ENCODE measurements around the gene LRWD1. TPM values are rescaled to one million over a fixed set of nuclear protein-coding genes. Genes with fewer than 3 reads are reported as not detected.

Gene LRWD1
- total RNA-seq, 2 donors from 2014 or later = 30.9 to 43.5 TPM

DNA sequence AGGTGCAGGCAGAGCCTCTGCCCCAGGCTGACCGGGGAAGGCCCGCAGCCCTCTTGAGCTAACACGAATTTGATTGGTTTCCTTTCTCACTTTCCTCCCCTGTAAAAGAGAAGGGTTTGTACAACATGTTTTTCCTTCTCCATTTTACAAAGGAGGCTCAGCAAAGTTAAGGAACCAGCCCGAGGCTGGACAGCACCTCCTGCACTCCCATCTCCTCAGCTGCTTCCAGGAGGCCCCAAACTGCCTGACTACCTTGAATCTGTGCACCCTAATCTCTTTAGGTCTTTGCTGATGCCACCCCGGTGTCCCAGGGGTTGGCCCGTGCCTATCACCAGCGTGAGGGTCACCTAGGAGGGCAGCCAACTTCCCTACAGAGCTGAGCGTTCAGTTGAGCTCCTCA, 4.3 kb upstream of the LRWD1 start:
- TF ChIP-seq, protein P1, sequence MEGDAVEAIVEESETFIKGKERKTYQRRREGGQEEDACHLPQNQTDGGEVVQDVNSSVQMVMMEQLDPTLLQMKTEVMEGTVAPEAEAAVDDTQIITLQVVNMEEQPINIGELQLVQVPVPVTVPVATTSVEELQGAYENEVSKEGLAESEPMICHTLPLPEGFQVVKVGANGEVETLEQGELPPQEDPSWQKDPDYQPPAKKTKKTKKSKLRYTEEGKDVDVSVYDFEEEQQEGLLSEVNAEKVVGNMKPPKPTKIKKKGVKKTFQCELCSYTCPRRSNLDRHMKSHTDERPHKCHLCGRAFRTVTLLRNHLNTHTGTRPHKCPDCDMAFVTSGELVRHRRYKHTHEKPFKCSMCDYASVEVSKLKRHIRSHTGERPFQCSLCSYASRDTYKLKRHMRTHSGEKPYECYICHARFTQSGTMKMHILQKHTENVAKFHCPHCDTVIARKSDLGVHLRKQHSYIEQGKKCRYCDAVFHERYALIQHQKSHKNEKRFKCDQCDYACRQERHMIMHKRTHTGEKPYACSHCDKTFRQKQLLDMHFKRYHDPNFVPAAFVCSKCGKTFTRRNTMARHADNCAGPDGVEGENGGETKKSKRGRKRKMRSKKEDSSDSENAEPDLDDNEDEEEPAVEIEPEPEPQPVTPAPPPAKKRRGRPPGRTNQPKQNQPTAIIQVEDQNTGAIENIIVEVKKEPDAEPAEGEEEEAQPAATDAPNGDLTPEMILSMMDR (conservative IDR thresholded peaks at IDR 0.05) = no peak
- H3K4me1 ChIP-seq (ENCODE audit: control insufficient read depth, insufficient read depth, low read length) = no peaks in the 10 kb centered on the region
- H3K27me3 ChIP-seq (ENCODE audit: control insufficient read depth, insufficient read depth, low read length, poor library complexity, severe bottlenecking) = no peaks in the 10 kb centered on the region
- no peak overlapping the region for H3K4me3 ChIP-seq (ENCODE audit: low read length)
- H3K9me3 ChIP-seq (ENCODE audit: control insufficient read depth, low read length) = no peaks in the 10 kb centered on the region
- WGBS, 2 experiments (ENCODE audit: insufficient coverage in 1 of 2, insufficient read length in 1 of 2) = 91 to 92% methylated on average over 7 to 8 of the region's 8 CpGs
- no peak overlapping the region for H3K9ac ChIP-seq (ENCODE audit: extremely low read depth, low read length, poor library complexity, severe bottlenecking)
- peaks cover 7% of the 10 kb centered on the region for H3K4me1 Mint-ChIP-seq
- peaks cover 9% of the 10 kb centered on the region for H3K36me3 ChIP-seq (ENCODE audit: control insufficient read depth, insufficient read depth, low read length)
- peaks cover 34% of the 10 kb centered on the region for H3K36me3 Mint-ChIP-seq (ENCODE audit: low read depth)
- no peaks in the 10 kb centered on the region for H3K9me3 Mint-ChIP-seq
- no peak overlapping the region for H3K27ac ChIP-seq (ENCODE audit: low read depth, low read length)
- H3K27ac Mint-ChIP-seq = no peak overlapping the region
- DNase-seq = no peak
- H3K4me3 Mint-ChIP-seq = no peak overlapping the region
- H3K27me3 Mint-ChIP-seq (ENCODE audit: insufficient read depth) = no peaks in the 10 kb centered on the region

DNA sequence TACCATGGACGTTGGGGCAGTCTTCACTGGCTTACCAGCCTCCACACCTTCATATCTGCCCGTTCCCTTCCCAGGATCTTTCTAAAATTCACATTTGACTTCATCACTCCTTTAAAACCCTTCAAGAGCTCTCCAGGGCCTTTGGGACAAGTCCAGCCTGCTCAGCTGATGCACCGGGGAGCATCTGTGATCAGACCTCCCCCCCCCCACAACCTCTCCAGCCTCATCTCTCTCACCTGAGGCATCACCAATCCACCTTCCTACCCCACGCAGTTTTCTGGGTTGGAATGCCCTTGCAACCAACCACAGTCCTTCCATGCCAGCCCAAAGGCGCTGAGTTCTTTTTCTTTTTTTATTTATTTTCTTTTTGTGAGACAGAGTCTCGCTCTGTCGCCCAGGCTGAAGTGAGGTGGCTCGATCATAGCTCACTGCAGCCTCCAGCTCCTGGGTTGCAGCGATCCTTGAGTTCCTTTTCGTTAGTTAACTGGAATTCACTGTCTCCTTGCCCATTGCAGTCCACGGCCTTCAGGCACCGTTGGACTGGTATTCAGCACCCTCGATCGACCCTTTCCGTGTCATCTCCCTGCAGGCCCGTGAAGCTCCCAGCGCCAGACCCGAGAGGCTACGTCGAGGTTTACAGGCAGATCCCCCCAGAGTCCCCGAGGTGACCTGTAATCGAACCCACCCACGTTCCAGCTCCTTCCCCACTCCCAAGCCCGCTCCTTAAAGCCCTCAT, 775 bp upstream of the LRWD1 start:
- no peaks in the 10 kb centered on the region for H3K27me3 ChIP-seq (ENCODE audit: control insufficient read depth, insufficient read depth, low read length, poor library complexity, severe bottlenecking)
- no peak for DNase-seq
- Mint-ChIP-seq H3K4me1 (peaks cover 7% of the 10 kb centered on the region), H3K9me3 (no peaks in the 10 kb centered on the region), H3K27ac (peak overlapping the region; percentile 88), H3K4me3 (peak overlapping the region; percentile 99), H3K36me3 (ENCODE audit: low read depth) (peaks cover 26% of the 10 kb centered on the region), H3K27me3 (ENCODE audit: insufficient read depth) (no peaks in the 10 kb centered on the region)
- no peak overlapping the region for H3K27ac ChIP-seq (ENCODE audit: low read depth, low read length)
- H3K9ac ChIP-seq (ENCODE audit: extremely low read depth, low read length, poor library complexity, severe bottlenecking) = peak overlapping the region; percentile 93
- 24 to 26% methylated on average over 18 to 24 of the region's 24 CpGs for WGBS, 2 experiments (ENCODE audit: insufficient coverage in 1 of 2, insufficient read length in 1 of 2)
- H3K4me1 ChIP-seq (ENCODE audit: control insufficient read depth, insufficient read depth, low read length) = no peaks in the 10 kb centered on the region
- H3K4me3 ChIP-seq (ENCODE audit: low read length) = peak overlapping the region; percentile 98
- peaks cover 5% of the 10 kb centered on the region for H3K36me3 ChIP-seq (ENCODE audit: control insufficient read depth, insufficient read depth, low read length)
- no peaks in the 10 kb centered on the region for H3K9me3 ChIP-seq (ENCODE audit: control insufficient read depth, low read length)
- TF ChIP-seq, protein P1 (conservative IDR thresholded peaks at IDR 0.05) = no peak

DNA sequence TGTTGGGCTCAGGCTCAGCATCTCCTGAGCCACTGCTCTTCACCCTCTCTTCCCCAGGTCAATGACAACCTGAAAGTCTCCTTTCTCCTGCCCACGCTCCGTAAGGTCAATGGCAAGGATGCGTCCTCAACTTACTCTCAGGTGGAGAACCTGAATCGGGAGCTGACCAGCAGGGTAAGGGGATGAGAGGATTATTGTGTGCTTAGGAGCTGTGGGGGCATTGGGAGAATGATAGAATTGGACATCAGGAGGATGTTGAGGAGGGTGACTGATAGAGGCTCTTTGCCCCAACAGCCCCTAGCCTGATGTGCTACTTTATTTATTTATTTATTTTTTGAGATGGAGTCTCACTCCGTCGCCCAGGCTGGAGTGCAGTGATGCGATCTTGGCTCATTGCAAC, 1.3 kb downstream of the LRWD1 start:
- Mint-ChIP-seq H3K36me3 (ENCODE audit: low read depth) (peaks cover 23% of the 10 kb centered on the region), H3K4me3 (peak overlapping the region; percentile 99), H3K27ac (no peak overlapping the region), H3K9me3 (no peaks in the 10 kb centered on the region), H3K4me1 (peaks cover 7% of the 10 kb centered on the region), H3K27me3 (ENCODE audit: insufficient read depth) (no peaks in the 10 kb centered on the region)
- Histone ChIP-seq H3K4me1 (ENCODE audit: control insufficient read depth, insufficient read depth, low read length) (no peaks in the 10 kb centered on the region), H3K9ac (ENCODE audit: extremely low read depth, low read length, poor library complexity, severe bottlenecking) (no peak overlapping the region), H3K27ac (ENCODE audit: low read depth, low read length) (no peak overlapping the region), H3K36me3 (ENCODE audit: control insufficient read depth, insufficient read depth, low read length) (peaks cover 11% of the 10 kb centered on the region), H3K4me3 (ENCODE audit: low read length) (peak overlapping the region; percentile 98), H3K9me3 (ENCODE audit: control insufficient read depth, low read length) (no peaks in the 10 kb centered on the region), H3K27me3 (ENCODE audit: control insufficient read depth, insufficient read depth, low read length, poor library complexity, severe bottlenecking) (no peaks in the 10 kb centered on the region)
- DNase-seq = no peak
- TF ChIP-seq, protein P1 (conservative IDR thresholded peaks at IDR 0.05) = no peak
- 92 to 96% methylated on average over 4 to 7 of the region's 7 CpGs for WGBS, 2 experiments (ENCODE audit: insufficient coverage in 1 of 2, insufficient read length in 1 of 2)

Measured in endodermal cell (in vitro differentiated cells).